ENCODE results near the gene CSF2. TPM values are rescaled to one million over a fixed set of nuclear protein-coding genes. Genes with fewer than 3 reads are reported as not detected.

CSF2 gene
- total RNA-seq, 4 donors from 2014 or later = not detected

- no peaks in the 10 kb centered on the region for H3K36me3 ChIP-seq
- TF ChIP-seq POLR2A (IDR thresholded peaks at IDR 0.05) (no peak), CTCF (IDR thresholded peaks at IDR 0.05) (no peak)
- no peaks in the 10 kb centered on the region for H3K27me3 ChIP-seq
- DNase-seq = no peak
- H3K27ac ChIP-seq = no peak overlapping the region
- H3K4me3 ChIP-seq = no peak overlapping the region
- H3K9me3 ChIP-seq = no peaks in the 10 kb centered on the region
- H3K4me1 ChIP-seq = no peaks in the 10 kb centered on the region
Measured at GRCh38 chr5:132072070-132072469, 1.5 kb upstream of the CSF2 start.

GRCh38 chr5:132072528-132072927 lies 1.1 kb upstream of the CSF2 start:
- H3K36me3 ChIP-seq = no peaks in the 10 kb centered on the region

GRCh38 chr5:132074091-132074771 lies 642 bp downstream of the CSF2 start:
- no peak for DNase-seq
- TF ChIP-seq CTCF (IDR thresholded peaks at IDR 0.05) (no peak), POLR2A (IDR thresholded peaks at IDR 0.05) (no peak)
- H3K9me3 ChIP-seq = no peaks in the 10 kb centered on the region
- H3K36me3 ChIP-seq = no peaks in the 10 kb centered on the region
- no peaks in the 10 kb centered on the region for H3K27me3 ChIP-seq
- no peaks in the 10 kb centered on the region for H3K4me1 ChIP-seq
- H3K27ac ChIP-seq = peak overlapping the region in 1 of 4 donors; percentile 19
- no peak overlapping the region for H3K4me3 ChIP-seq

More at GRCh38 chr5:132072528-132072927, 1.1 kb upstream of the CSF2 start:
- Histone ChIP-seq H3K27me3 (no peaks in the 10 kb centered on the region), H3K9me3 (no peaks in the 10 kb centered on the region), H3K27ac (no peak overlapping the region), H3K4me1 (no peaks in the 10 kb centered on the region), H3K4me3 (no peak overlapping the region)
- TF ChIP-seq POLR2A (IDR thresholded peaks at IDR 0.05) (no peak), CTCF (IDR thresholded peaks at IDR 0.05) (no peak)
- no peak for DNase-seq

- Histone ChIP-seq H3K4me3 (no peak overlapping the region), H3K4me1 (no peaks in the 10 kb centered on the region), H3K9me3 (no peaks in the 10 kb centered on the region), H3K27me3 (no peaks in the 10 kb centered on the region), H3K36me3 (no peaks in the 10 kb centered on the region), H3K27ac (no peak overlapping the region)
- TF ChIP-seq POLR2A (IDR thresholded peaks at IDR 0.05) (no peak), CTCF (IDR thresholded peaks at IDR 0.05) (no peak)
- no peak for DNase-seq
Measured at GRCh38 chr5:132074772-132075718, 1.5 kb downstream of the CSF2 start.

GRCh38 chr5:132075719-132076077 lies 2.1 kb downstream of the CSF2 start:
- Histone ChIP-seq H3K27me3 (no peaks in the 10 kb centered on the region), H3K9me3 (no peaks in the 10 kb centered on the region), H3K36me3 (no peaks in the 10 kb centered on the region), H3K4me3 (no peak overlapping the region), H3K4me1 (no peaks in the 10 kb centered on the region), H3K27ac (no peak overlapping the region)
- TF ChIP-seq CTCF (IDR thresholded peaks at IDR 0.05) = no peak
- TF ChIP-seq POLR2A (IDR thresholded peaks at IDR 0.05) = no peak
- DNase-seq = no peak
